ENCODE data around the gene APMAP. TPM values are rescaled to one million over a fixed set of nuclear protein-coding genes. Genes with fewer than 3 reads are reported as not detected.
"Not testable (repeated sequence)": the region's sequence is repeated elsewhere in the genome, so short reads cannot be mapped to it uniquely, and the experiment has no call there.

Gene APMAP
- polyA plus RNA-seq, 1 of the 3 experiments (the other 2 are of a cell fraction), result 107 TPM

GRCh38 chr20:25003002-25003401 lies 10.5 kb upstream of the APMAP start:
- H3K27me3 ChIP-seq (ENCODE audit: insufficient read depth), result no peaks in the 10 kb centered on the region; the same call in 1 of the 2 replicates

GRCh38 chr20:25001323-25001722 lies 8.8 kb upstream of the APMAP start:
- H3K4me1 ChIP-seq (ENCODE audit: control insufficient read depth in 1 of 2, insufficient read depth in 2 of 2, low read depth in 1 of 2, low read length in 1 of 2); DNase-seq; H3K9ac ChIP-seq; H3K9me2 ChIP-seq; H4K20me1 ChIP-seq (ENCODE audit: insufficient read depth); H3K9me3 ChIP-seq; H2AFZ ChIP-seq (ENCODE audit: low read depth); H3F3A ChIP-seq (replicated peaks; ENCODE audit: insufficient read depth); POLR2A ChIA-PET; H3K4me3 ChIP-seq (ENCODE audit: low read depth in 2 of 2, low read length in 1 of 2); H3K27me3 ChIP-seq (ENCODE audit: insufficient read depth); H3K79me2 ChIP-seq (ENCODE audit: insufficient read depth); H3K27ac ChIP-seq (ENCODE audit: low read depth in 2 of 2, low read length in 1 of 2); H3K36me3 ChIP-seq (replicated peaks in 1 of 2; ENCODE audit: control insufficient read depth in 1 of 2, insufficient read depth in 2 of 2, low read length in 1 of 2); CTCF ChIA-PET; H3K4me2 ChIP-seq: not testable (repeated sequence)
- 78% methylated on average over 4 of the region's 4 CpGs for WGBS (ENCODE audit: low lambda C conversion rate)

More at GRCh38 chr20:25003002-25003401, 10.5 kb upstream of the APMAP start:
- no peaks in the 10 kb centered on the region for H3F3A ChIP-seq (replicated peaks; ENCODE audit: insufficient read depth)
- no peaks in the 10 kb centered on the region for H3K36me3 ChIP-seq (replicated peaks in 1 of 2; ENCODE audit: control insufficient read depth in 1 of 2, insufficient read depth in 2 of 2, low read length in 1 of 2)
- H3K9ac ChIP-seq, result no peak overlapping the region
- no peak for TF ChIP-seq RXRA (IDR thresholded peaks at IDR 0.05; ENCODE audit: borderline replicate concordance, low read depth)
- no peak for TF ChIP-seq YY1 (IDR thresholded peaks at IDR 0.05; ENCODE audit: low read depth)
- TF ChIP-seq SIN3A (IDR thresholded peaks at IDR 0.05; ENCODE audit: borderline replicate concordance, low read depth, low read length), result no peak
- TF ChIP-seq POLR2AphosphoS5 (IDR thresholded peaks at IDR 0.05; ENCODE audit: low read depth, low read length), result no peak
- no peak for TF ChIP-seq RFX5 (IDR thresholded peaks at IDR 0.05; ENCODE audit: low read length)
- TF ChIP-seq TAF1 (IDR thresholded peaks at IDR 0.05; ENCODE audit: borderline replicate concordance, low read depth, low read length), result no peak
- TF ChIP-seq USF2 (IDR thresholded peaks at IDR 0.05; ENCODE audit: borderline replicate concordance, low read depth, low read length), result no peak
- TF ChIP-seq MAX (IDR thresholded peaks at IDR 0.05; ENCODE audit: low read depth), result no peak
- no peak for TF ChIP-seq FOSL2 (IDR thresholded peaks at IDR 0.05; ENCODE audit: borderline replicate concordance, low read depth)
- TF ChIP-seq RCOR1 (IDR thresholded peaks at IDR 0.05; ENCODE audit: low read length), result no peak
- no peak for TF ChIP-seq RAD21 (IDR thresholded peaks at IDR 0.05; ENCODE audit: low read length)
- TF ChIP-seq PBX3 (IDR thresholded peaks at IDR 0.05), result no peak
- no peak for TF ChIP-seq USF1 (IDR thresholded peaks at IDR 0.05; ENCODE audit: borderline replicate concordance, low read depth)
- no peak for TF ChIP-seq IRF3 (IDR thresholded peaks at IDR 0.05; ENCODE audit: low read depth, low read length)
- no peak for TF ChIP-seq FOXM1 (IDR thresholded peaks at IDR 0.05; ENCODE audit: low read depth)
- no peak for TF ChIP-seq TEAD4 (IDR thresholded peaks at IDR 0.05; ENCODE audit: borderline replicate concordance, insufficient read depth)
- H3K4me2 ChIP-seq, result no peak overlapping the region
- POLR2A ChIA-PET, result no interaction called here
- no peaks in the 10 kb centered on the region for H4K20me1 ChIP-seq (ENCODE audit: insufficient read depth)
- no peak overlapping the region for H2AFZ ChIP-seq (ENCODE audit: low read depth)
- no peak for DNase-seq
- no peaks in the 10 kb centered on the region for H3K79me2 ChIP-seq (ENCODE audit: insufficient read depth)
- H3K27ac ChIP-seq (ENCODE audit: low read depth in 2 of 2, low read length in 1 of 2), result no peak overlapping the region
- 13% methylated on average over 1 of the region's 1 CpG for WGBS (ENCODE audit: low lambda C conversion rate)
- H3K9me3 ChIP-seq, result no peaks in the 10 kb centered on the region
- CTCF ChIA-PET, result interaction anchor here (1.6 kb wide), 1 partner anchor 8 kb away, joined by 7 read pairs; no protein-coding TSS in a partner anchor
- no peaks in the 10 kb centered on the region for H3K9me2 ChIP-seq
- H3K4me1 ChIP-seq (ENCODE audit: control insufficient read depth in 1 of 2, insufficient read depth in 2 of 2, low read depth in 1 of 2, low read length in 1 of 2), result peaks cover 0 to 3% of the 10 kb centered on the region in 2 experiments; a peak in 1 of 4 replicates
- no peak overlapping the region for H3K4me3 ChIP-seq (ENCODE audit: low read depth in 2 of 2, low read length in 1 of 2)
